H1 (cell line): ENCODE data around the gene MMP26. TPM values are rescaled to one million over a fixed set of nuclear protein-coding genes. Genes with fewer than 3 reads are reported as not detected.

Source experiments
- ATF2 ChIP-seq: IDR thresholded peaks from 2 replicates; pipeline ENCODE4 v1.6.1; 2012; ENCODE audit warnings: low read length, inconsistent platforms
- CEBPB ChIP-seq: IDR thresholded peaks from 2 replicates; pipeline ENCODE4 v1.6.1; 2012; ENCODE audit warnings: low read depth, low read length
- CHD2 ChIP-seq: IDR thresholded peaks from 2 replicates; pipeline ENCODE4 v1.6.1; 2012; ENCODE audit warnings: low read length, improper control_type of control experiment
- CHD7 ChIP-seq: fragments of 300-600 bp; sonication (generic); IDR thresholded peaks from 2 replicates; pipeline ENCODE4 v1.7.1; 2012; ENCODE audit warnings: low read length, moderate library complexity, mild to moderate bottlenecking, inconsistent platforms; ENCODE audit not compliant: insufficient replicate concordance
- GABPA ChIP-seq: IDR thresholded peaks from 2 replicates; pipeline ENCODE4 v1.6.1; 2011; ENCODE audit warnings: mild to moderate bottlenecking, low read length, moderate library complexity, borderline replicate concordance; ENCODE audit not compliant: insufficient read depth
- GTF2F1 ChIP-seq: IDR thresholded peaks from 2 replicates; pipeline ENCODE4 v1.6.1; 2012; ENCODE audit warnings: low read depth, low read length, improper control_type of control experiment, borderline replicate concordance
- SP4 ChIP-seq: IDR thresholded peaks from 2 replicates; pipeline ENCODE4 v1.6.1; 2012; ENCODE audit warnings: low read length, inconsistent platforms
- USF2 ChIP-seq: IDR thresholded peaks from 2 replicates; pipeline ENCODE4 v1.6.1; 2011; ENCODE audit warnings: low read length, improper control_type of control experiment
- YY1 ChIP-seq: IDR thresholded peaks from 2 replicates; pipeline ENCODE4 v1.6.1; 2011; ENCODE audit warnings: low read depth, mild to moderate bottlenecking, low read length
- polyA plus RNA-seq, 7 experiments: library from polyadenylated mRNA; depleted of rRNA in 3 of 7; stranded (reverse) in 5 of 7; unstranded in 2 of 7; fragments of >200 nt in 5 of 7; fragments of 200-250 nt in 2 of 7; gene quantifications; 1 replicate in 5 of 7; 2 replicates in 1 of 7; 4 replicates in 1 of 7; pipeline versions ENCODE4 v1.2.1 to v1.2.3, GENCODE V29; 2011 to 2013; ENCODE audit warnings: missing spikeins in 2 of 7, mixed read lengths in 2 of 7
- total RNA-seq: library from RNA; stranded (reverse); fragmentation: NEBNext Ultra II Directional; extraction: Animal tissue kit (Norgen Biotek cat#: 25700); gene quantifications from 2 replicates; pipeline ENCODE4 v1.2.1, GENCODE V29; 2021

The MMP26 gene
- total and polyA plus RNA-seq, 2 of the 8 experiments (the other 6 are each of a cell fraction or from before 2014, with no cell fraction given) = 0.06 TPM; not detected in 1

GRCh38 chr11:4664786-4665185, 39.8 kb upstream of the MMP26 start (continued):
- TF ChIP-seq CHD7 (no peak), CEBPB (no peak), SP4 (no peak), GABPA (no peak), USF2 (no peak), YY1 (no peak), ATF2 (no peak), CHD2 (no peak), GTF2F1 (no peak)
